OCI-LY1 (cell line): ENCODE data around the gene ZNF710.
A peak's percentile ranks its signal among the peaks of the same experiment; 100 is the strongest.

Source experiments
- H2AFZ ChIP-seq: fragments of 200-600 bp; sonication (generic), shearing (Covaris generic); 2 replicates; pipeline ENCODE4 v1.6.0; 2014; ENCODE audit warnings: antibody characterized with exemption, mild to moderate bottlenecking, low read length
- H3F3A ChIP-seq: fragments of 200-600 bp; sonication (generic), shearing (Covaris generic); 2 replicates; pipeline ENCODE4 v1.6.0; 2014; ENCODE audit warnings: mild to moderate bottlenecking, antibody characterized with exemption, low read length, moderate library complexity; ENCODE audit not compliant: insufficient read depth
- H3K27ac ChIP-seq: fragments of 200-600 bp; sonication (generic); 2 replicates; pipeline ENCODE4 v1.5.1; 2014; ENCODE audit warnings: low read length, mixed run types, mild to moderate bottlenecking, low read depth; ENCODE audit not compliant: poor library complexity, severe bottlenecking
- H3K27me3 ChIP-seq: fragments of 200-600 bp; sonication (generic); 2 replicates; pipeline ENCODE4 v1.6.0; 2014; ENCODE audit warnings: antibody characterized with exemption, mild to moderate bottlenecking, low read length, moderate library complexity; ENCODE audit not compliant: insufficient read depth
- H3K36me3 ChIP-seq: fragments of 200-600 bp; sonication (generic); 2 replicates; pipeline ENCODE4 v1.6.1; 2014; ENCODE audit warnings: mild to moderate bottlenecking, antibody characterized with exemption, low read length, moderate library complexity, mixed read lengths; ENCODE audit not compliant: insufficient read depth
- H3K4me1 ChIP-seq: fragments of 200-600 bp; sonication (generic); 2 replicates; pipeline ENCODE4 v1.5.1; 2014; ENCODE audit warnings: mild to moderate bottlenecking, low read length, moderate library complexity; ENCODE audit not compliant: insufficient read depth, severe bottlenecking
- H3K4me2 ChIP-seq: fragments of 200-600 bp; sonication (generic), shearing (Covaris generic); 2 replicates; pipeline ENCODE4 v1.6.1; 2014; ENCODE audit warnings: low read length
- H3K4me3 ChIP-seq: fragments of 200-600 bp; sonication (generic); 2 replicates; pipeline ENCODE4 v1.5.1; 2014; ENCODE audit warnings: low read length, low read depth, mild to moderate bottlenecking, mixed read lengths; ENCODE audit not compliant: poor library complexity, severe bottlenecking
- H3K79me2 ChIP-seq: fragments of 200-600 bp; shearing (Covaris generic); 2 replicates; pipeline ENCODE4 v1.6.1; 2016; ENCODE audit warnings: mixed run types, low read length, mixed read lengths; ENCODE audit not compliant: insufficient read depth
- H3K9ac ChIP-seq: fragments of 200-600 bp; sonication (generic), shearing (Covaris generic); 2 replicates; pipeline ENCODE4 v1.6.1; 2014; ENCODE audit warnings: mild to moderate bottlenecking, low read length, mixed read lengths
- H3K9me2 ChIP-seq: fragments of 200-600 bp; sonication (generic), shearing (Covaris generic); 2 replicates; pipeline ENCODE4 v1.6.1; 2014; ENCODE audit warnings: low read depth, mild to moderate bottlenecking, low read length, mixed read lengths
- H3K9me3 ChIP-seq: fragments of 200-600 bp; shearing (Covaris generic); 2 replicates; pipeline ENCODE4 v1.6.1; 2014; ENCODE audit warnings: low read length, mixed read lengths
- H4K20me1 ChIP-seq: fragments of 200-600 bp; sonication (generic), shearing (Covaris generic); 2 replicates; pipeline ENCODE4 v1.6.0; 2016; ENCODE audit warnings: mild to moderate bottlenecking, low read length; ENCODE audit not compliant: insufficient read depth
- EZH2 ChIP-seq: fragments of 200-600 bp; sonication (generic), shearing (Covaris generic); IDR thresholded peaks from 2 replicates; pipeline ENCODE4 v1.8.0; 2017; ENCODE audit warnings: borderline replicate concordance, mixed run types, mild to moderate bottlenecking, antibody characterized with exemption, low read length, moderate library complexity, mixed read lengths
- TF ChIP-seq, protein P1 (sequence below): fragments of 200-600 bp; sonication (generic), shearing (Covaris generic); IDR thresholded peaks from 2 replicates; pipeline ENCODE4 v1.5.1; 2017; ENCODE audit warnings: mild to moderate bottlenecking, antibody characterized with exemption, low read length, moderate library complexity, mixed read lengths

The ZNF710 gene

DNA sequence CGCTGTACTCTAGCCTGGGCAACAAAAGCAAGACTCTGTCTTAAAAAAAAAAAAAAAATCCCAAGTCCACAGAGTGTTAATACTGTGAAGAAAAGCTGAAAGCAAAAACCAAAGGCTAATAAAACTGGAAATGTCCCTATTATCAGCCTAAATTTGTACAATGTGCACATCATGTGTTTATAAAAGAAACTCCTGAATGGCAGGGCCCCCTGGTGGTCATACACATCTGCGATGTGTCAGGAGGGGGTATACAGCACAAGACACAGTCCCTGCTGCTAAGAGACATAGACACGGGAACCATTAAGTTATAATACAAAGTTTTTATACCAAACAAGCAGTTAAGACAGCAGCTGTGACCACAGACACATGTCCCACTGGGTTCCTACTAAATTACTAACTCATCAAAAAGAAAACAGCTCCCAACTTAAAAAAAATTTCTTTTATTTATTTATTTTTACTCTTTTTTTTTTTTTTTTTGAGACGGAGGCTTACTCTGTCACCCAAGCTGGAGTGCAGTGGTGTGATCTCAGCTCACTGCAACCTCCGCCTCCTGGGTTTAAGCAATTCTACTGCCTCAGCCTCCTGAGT, 70.2 kb downstream of the ZNF710 start:
- no peak overlapping the region for H3K9ac ChIP-seq
- no peak overlapping the region for H2AFZ ChIP-seq
- no peaks in the 10 kb centered on the region for H4K20me1 ChIP-seq
- no peaks in the 10 kb centered on the region for H3K27me3 ChIP-seq
- H3K9me2 ChIP-seq: no peaks in the 10 kb centered on the region
- TF ChIP-seq, protein P1, sequence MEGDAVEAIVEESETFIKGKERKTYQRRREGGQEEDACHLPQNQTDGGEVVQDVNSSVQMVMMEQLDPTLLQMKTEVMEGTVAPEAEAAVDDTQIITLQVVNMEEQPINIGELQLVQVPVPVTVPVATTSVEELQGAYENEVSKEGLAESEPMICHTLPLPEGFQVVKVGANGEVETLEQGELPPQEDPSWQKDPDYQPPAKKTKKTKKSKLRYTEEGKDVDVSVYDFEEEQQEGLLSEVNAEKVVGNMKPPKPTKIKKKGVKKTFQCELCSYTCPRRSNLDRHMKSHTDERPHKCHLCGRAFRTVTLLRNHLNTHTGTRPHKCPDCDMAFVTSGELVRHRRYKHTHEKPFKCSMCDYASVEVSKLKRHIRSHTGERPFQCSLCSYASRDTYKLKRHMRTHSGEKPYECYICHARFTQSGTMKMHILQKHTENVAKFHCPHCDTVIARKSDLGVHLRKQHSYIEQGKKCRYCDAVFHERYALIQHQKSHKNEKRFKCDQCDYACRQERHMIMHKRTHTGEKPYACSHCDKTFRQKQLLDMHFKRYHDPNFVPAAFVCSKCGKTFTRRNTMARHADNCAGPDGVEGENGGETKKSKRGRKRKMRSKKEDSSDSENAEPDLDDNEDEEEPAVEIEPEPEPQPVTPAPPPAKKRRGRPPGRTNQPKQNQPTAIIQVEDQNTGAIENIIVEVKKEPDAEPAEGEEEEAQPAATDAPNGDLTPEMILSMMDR: peak; percentile 92
- no peak for TF ChIP-seq EZH2
- H3K4me1 ChIP-seq: peaks cover 10% of the 10 kb centered on the region
- H3K79me2 ChIP-seq: no peaks in the 10 kb centered on the region
- no peaks in the 10 kb centered on the region for H3F3A ChIP-seq
- H3K4me2 ChIP-seq: no peak overlapping the region
- H3K9me3 ChIP-seq: no peaks in the 10 kb centered on the region
- H3K4me3 ChIP-seq: no peak overlapping the region
- H3K36me3 ChIP-seq: peaks cover 40% of the 10 kb centered on the region; the same call in 1 of the 2 replicates
- H3K27ac ChIP-seq: no peak overlapping the region

DNA sequence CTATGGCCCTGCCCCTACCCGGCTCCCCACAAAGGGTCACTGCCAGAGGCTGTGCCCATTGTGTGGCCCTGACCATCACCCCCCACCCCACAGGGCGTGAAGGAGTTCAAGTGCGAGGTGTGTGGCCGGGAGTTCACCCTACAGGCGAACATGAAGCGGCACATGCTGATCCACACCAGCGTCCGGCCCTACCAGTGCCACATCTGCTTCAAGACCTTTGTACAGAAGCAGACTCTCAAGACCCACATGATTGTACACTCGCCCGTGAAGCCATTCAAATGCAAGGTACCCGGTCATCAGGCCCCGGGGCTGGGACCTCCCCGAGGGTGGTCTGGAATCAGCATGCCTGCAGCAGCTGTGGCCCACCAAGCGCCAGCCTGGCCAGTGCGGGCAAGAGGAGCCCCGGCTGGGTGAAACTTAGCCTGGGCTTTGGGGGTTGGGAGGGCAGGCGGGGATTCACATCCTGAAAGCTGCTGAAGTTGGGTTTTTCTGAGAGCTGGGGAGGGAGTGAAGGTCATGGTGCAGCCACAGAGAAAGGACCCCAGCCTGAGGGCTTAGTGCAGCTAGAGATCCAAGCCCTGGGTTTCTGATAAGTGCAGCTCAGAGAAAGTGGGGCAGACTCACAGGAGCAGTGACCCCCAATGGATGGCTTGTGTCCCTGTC, 72.0 kb downstream of the ZNF710 start:
- no peaks in the 10 kb centered on the region for H3K79me2 ChIP-seq
- no peak overlapping the region for H3K4me2 ChIP-seq
- H4K20me1 ChIP-seq: no peaks in the 10 kb centered on the region
- no peak overlapping the region for H3K9ac ChIP-seq
- H2AFZ ChIP-seq: no peak overlapping the region
- no peak overlapping the region for H3K4me3 ChIP-seq
- no peaks in the 10 kb centered on the region for H3K9me2 ChIP-seq
- H3K4me1 ChIP-seq: peaks cover 10% of the 10 kb centered on the region
- H3K9me3 ChIP-seq: no peaks in the 10 kb centered on the region
- no peak for TF ChIP-seq EZH2
- TF ChIP-seq, protein P1: no peak
- H3K27ac ChIP-seq: no peak overlapping the region
- H3K36me3 ChIP-seq: peaks cover 43% of the 10 kb centered on the region; the same call in 1 of the 2 replicates
- no peaks in the 10 kb centered on the region for H3F3A ChIP-seq
- no peaks in the 10 kb centered on the region for H3K27me3 ChIP-seq

DNA sequence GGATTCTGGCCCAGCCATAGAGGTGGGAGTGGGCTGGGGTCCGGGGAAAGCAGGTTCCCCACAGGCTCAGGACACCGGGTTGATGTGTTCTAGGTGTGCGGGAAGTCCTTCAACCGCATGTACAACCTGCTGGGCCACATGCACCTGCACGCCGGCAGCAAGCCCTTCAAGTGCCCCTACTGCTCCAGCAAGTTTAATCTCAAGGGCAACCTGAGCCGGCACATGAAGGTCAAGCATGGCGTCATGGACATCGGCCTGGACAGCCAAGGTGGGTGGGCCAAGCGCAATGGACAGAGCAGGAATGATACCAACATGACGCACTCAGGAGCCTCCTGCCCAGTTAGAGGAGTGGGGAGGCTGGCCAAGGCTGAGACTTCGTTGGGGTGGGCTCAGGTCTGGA, 72.9 kb downstream of the ZNF710 start:
- Histone ChIP-seq H3K9ac (no peak overlapping the region), H3K4me1 (peaks cover 10% of the 10 kb centered on the region), H3F3A (no peaks in the 10 kb centered on the region), H3K9me2 (no peaks in the 10 kb centered on the region), H3K27me3 (no peaks in the 10 kb centered on the region), H2AFZ (no peak overlapping the region), H3K27ac (no peak overlapping the region), H3K4me2 (no peak overlapping the region), H4K20me1 (no peaks in the 10 kb centered on the region), H3K9me3 (no peaks in the 10 kb centered on the region), H3K4me3 (no peak overlapping the region), H3K36me3 (peaks cover 49% of the 10 kb centered on the region; the same call in 1 of the 2 replicates), H3K79me2 (no peaks in the 10 kb centered on the region)
- TF ChIP-seq, protein P1: no peak
- no peak for TF ChIP-seq EZH2
